Loucy (cell line): ENCODE data around the gene FAM221B.

Experiments
- EZH2phosphoT487 ChIP-seq: fragments of 200-600 bp; IDR thresholded peaks from 2 replicates; pipeline ENCODE4 v1.6.1; 2018; ENCODE audit warnings: antibody characterized with exemption, mild to moderate bottlenecking, moderate library complexity, borderline replicate concordance
- TF ChIP-seq, protein P1 (sequence below): fragments of 200-600 bp; sonication (generic); conservative IDR thresholded peaks from 2 replicates; pipeline ENCODE4 v1.5.1; 2014; ENCODE audit warnings: mild to moderate bottlenecking, antibody characterized with exemption, low read length

DNA sequence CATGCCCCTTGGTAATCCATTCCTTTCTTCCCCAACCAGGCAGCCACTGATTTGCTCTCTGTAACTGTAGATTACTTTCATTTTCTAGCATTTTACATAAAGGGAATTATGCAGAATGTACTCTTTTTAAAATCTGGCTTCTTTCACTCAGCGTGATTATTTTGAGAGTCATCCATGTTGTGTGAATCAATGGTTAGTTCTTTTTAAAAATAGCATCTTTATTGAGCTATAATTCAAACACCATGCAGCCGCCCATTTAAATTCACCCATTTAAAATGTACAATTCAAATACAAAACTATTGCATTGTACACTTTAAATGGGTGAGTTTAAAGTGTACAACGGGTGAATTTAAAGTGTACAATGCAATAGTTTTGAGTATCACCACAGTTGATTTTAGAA lies 44.0 kb upstream of the FAM221B start:
- TF ChIP-seq, protein P1, sequence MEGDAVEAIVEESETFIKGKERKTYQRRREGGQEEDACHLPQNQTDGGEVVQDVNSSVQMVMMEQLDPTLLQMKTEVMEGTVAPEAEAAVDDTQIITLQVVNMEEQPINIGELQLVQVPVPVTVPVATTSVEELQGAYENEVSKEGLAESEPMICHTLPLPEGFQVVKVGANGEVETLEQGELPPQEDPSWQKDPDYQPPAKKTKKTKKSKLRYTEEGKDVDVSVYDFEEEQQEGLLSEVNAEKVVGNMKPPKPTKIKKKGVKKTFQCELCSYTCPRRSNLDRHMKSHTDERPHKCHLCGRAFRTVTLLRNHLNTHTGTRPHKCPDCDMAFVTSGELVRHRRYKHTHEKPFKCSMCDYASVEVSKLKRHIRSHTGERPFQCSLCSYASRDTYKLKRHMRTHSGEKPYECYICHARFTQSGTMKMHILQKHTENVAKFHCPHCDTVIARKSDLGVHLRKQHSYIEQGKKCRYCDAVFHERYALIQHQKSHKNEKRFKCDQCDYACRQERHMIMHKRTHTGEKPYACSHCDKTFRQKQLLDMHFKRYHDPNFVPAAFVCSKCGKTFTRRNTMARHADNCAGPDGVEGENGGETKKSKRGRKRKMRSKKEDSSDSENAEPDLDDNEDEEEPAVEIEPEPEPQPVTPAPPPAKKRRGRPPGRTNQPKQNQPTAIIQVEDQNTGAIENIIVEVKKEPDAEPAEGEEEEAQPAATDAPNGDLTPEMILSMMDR: no peak
- TF ChIP-seq EZH2phosphoT487: no peak
